GM23338 (cell line): ENCODE results near the gene HOXB4. TPM values are rescaled to one million over a fixed set of nuclear protein-coding genes. Genes with fewer than 3 reads are reported as not detected.

Experiments used
- ATAC-seq: fragments of 200-7000 bp; cut with Tn5 transposase; 3 replicates; pipeline ENCODE4 v1.9.1; 2020
- DNase-seq: peaks from one replicate; pipeline ENCODE4 v3.0.0-alpha.2; 2015; ENCODE audit warnings: low spot score
- H2AFZ ChIP-seq: fragments of 200-600 bp; sonication (generic); 2 replicates; pipeline ENCODE4 v1.8.0; 2016; ENCODE audit warnings: antibody characterized with exemption, mild to moderate bottlenecking, moderate library complexity
- H3F3A ChIP-seq: fragments of 200-600 bp; sonication (generic); replicated peaks from 2 replicates; pipeline ENCODE4 v1.8.0; 2017; ENCODE audit warnings: antibody characterized with exemption, mixed run types, low read depth
- H3K27ac ChIP-seq: fragments of 200-600 bp; sonication (generic); 2 replicates; pipeline ENCODE4 v1.6.1; 2016; ENCODE audit warnings: low read depth
- H3K27me3 ChIP-seq: fragments of 200-600 bp; sonication (generic); 2 replicates; pipeline ENCODE4 v1.8.0; 2016; ENCODE audit warnings: mild to moderate bottlenecking, mixed run types, moderate library complexity; ENCODE audit not compliant: insufficient read depth
- H3K36me3 ChIP-seq: fragments of 200-600 bp; sonication (generic); 2 replicates; pipeline ENCODE4 v1.8.0; 2016; ENCODE audit warnings: mild to moderate bottlenecking; ENCODE audit not compliant: insufficient read depth
- H3K4me1 ChIP-seq: fragments of 200-600 bp; sonication (generic); 2 replicates; pipeline ENCODE4 v1.8.0; 2016; ENCODE audit warnings: mild to moderate bottlenecking, moderate library complexity; ENCODE audit not compliant: insufficient read depth
- H3K4me2 ChIP-seq: fragments of 200-600 bp; sonication (generic); 2 replicates; pipeline ENCODE4 v1.7.1; 2017; ENCODE audit warnings: mixed run types
- H3K4me3 ChIP-seq: fragments of 200-600 bp; sonication (generic); 2 replicates; pipeline ENCODE4 v1.6.1; 2016; ENCODE audit warnings: mixed run types
- H3K79me2 ChIP-seq: fragments of 200-600 bp; sonication (generic); replicated peaks from 2 replicates; pipeline ENCODE4 v1.8.0; 2017; ENCODE audit warnings: mild to moderate bottlenecking; ENCODE audit not compliant: insufficient read depth
- H3K9me2 ChIP-seq: fragments of 200-600 bp; sonication (generic); 2 replicates; pipeline ENCODE4 v1.8.0; 2017; ENCODE audit not compliant: insufficient read depth
- H4K20me1 ChIP-seq: fragments of 200-600 bp; sonication (generic); replicated peaks from 2 replicates; pipeline ENCODE4 v1.8.0; 2017; ENCODE audit warnings: mild to moderate bottlenecking; ENCODE audit not compliant: insufficient read depth
- H3K27ac Mint-ChIP-seq: 2 replicates; pipeline ENCODE4 v1.8.0; 2020; ENCODE audit warnings: inconsistent platforms, mild to moderate bottlenecking, moderate library complexity, mixed read lengths
- H3K27me3 Mint-ChIP-seq: 3 replicates; pipeline ENCODE4 v1.8.0; 2022; ENCODE audit warnings: low read depth, mild to moderate bottlenecking, moderate library complexity, mixed read lengths, inconsistent platforms; ENCODE audit not compliant: insufficient read depth, poor library complexity
- H3K36me3 Mint-ChIP-seq: 3 replicates; pipeline ENCODE4 v1.8.0; 2021; ENCODE audit warnings: low read depth, mild to moderate bottlenecking, inconsistent platforms, moderate library complexity, mixed read lengths
- H3K4me1 Mint-ChIP-seq: 3 replicates; pipeline ENCODE4 v1.8.0; 2020; ENCODE audit warnings: mild to moderate bottlenecking, inconsistent platforms, mixed read lengths
- H3K4me3 Mint-ChIP-seq: 3 replicates; pipeline ENCODE4 v1.8.0; 2021; ENCODE audit warnings: moderate library complexity, mild to moderate bottlenecking, inconsistent platforms, mixed read lengths
- H3K9me3 Mint-ChIP-seq: 3 replicates; pipeline ENCODE4 v1.8.0; 2020; ENCODE audit warnings: moderate library complexity, mild to moderate bottlenecking, inconsistent platforms, mixed read lengths
- CREB1 ChIP-seq: fragments of 250-450 bp; sonication (Bioruptor Pico); IDR thresholded peaks from 2 replicates; pipeline ENCODE4 v1.5.0; 2020; ENCODE audit warnings: low read depth, mild to moderate bottlenecking, moderate library complexity
- EZH2 ChIP-seq: fragments of 200-600 bp; sonication (generic); IDR thresholded peaks from one replicate; pipeline ENCODE4 v1.8.0; 2017; ENCODE audit warnings: antibody characterized with exemption, mild to moderate bottlenecking, low read depth; ENCODE audit not compliant: unreplicated experiment
- EZH2phosphoT487 ChIP-seq: fragments of 200-600 bp; sonication (generic); IDR thresholded peaks from one replicate; pipeline ENCODE4 v1.8.1; 2018; ENCODE audit warnings: antibody characterized with exemption; ENCODE audit not compliant: unreplicated experiment
- NANOG ChIP-seq: IDR thresholded peaks from 2 replicates; pipeline ENCODE4 v1.6.1; 2016; ENCODE audit warnings: antibody characterized with exemption, borderline replicate concordance
- STAT1 ChIP-seq: IDR thresholded peaks from one replicate; pipeline ENCODE4 v1.6.1; 2016; ENCODE audit warnings: antibody characterized with exemption; ENCODE audit not compliant: unreplicated experiment
- polyA plus RNA-seq: library from polyadenylated mRNA; unstranded; fragments of >200 nt; fragmentation: Nextera tagmentation; extraction: Ambion mirVana; gene quantifications from 2 replicates; pipeline ENCODE4 v1.2.1, GENCODE V29; 2016
- total RNA-seq: library from RNA; depleted of rRNA; stranded (reverse); fragments of >200 nt; shearing (Covaris generic); gene quantifications from 2 replicates; pipeline ENCODE4 v1.2.3, GENCODE V29; 2014

Gene HOXB4
- total and polyA plus RNA-seq, 2 experiments from 2014 or later = not detected

DNA sequence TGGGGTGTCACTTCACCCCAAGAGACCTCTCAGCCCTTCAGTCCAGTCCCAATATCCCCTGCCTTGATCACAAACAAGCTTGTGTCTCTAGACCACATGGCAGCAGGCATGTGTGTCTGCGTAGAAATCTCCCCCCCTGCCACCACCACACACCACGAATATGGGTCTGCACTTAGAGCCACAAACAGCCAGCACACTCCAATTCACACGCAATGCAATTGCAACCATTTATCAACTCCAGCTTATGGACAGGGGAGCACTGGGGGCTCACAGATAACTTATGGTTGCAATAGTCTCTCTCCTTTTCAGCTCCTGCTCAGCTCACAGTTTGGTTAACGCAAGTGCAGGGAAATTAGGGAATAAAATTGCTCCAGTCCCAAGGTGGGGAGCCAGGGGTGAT is 45.4 kb upstream of the HOXB4 start:
- Histone ChIP-seq H3K4me1 (peaks cover 27% of the 10 kb centered on the region), H3K79me2 (no peaks in the 10 kb centered on the region), H4K20me1 (peaks cover 52% of the 10 kb centered on the region), H3K4me2 (no peak overlapping the region), H3K9me2 (no peaks in the 10 kb centered on the region), H3K36me3 (no peaks in the 10 kb centered on the region), H3K27me3 (peaks cover 100% of the 10 kb centered on the region), H2AFZ (no peak overlapping the region), H3K4me3 (no peak overlapping the region), H3K27ac (no peak overlapping the region), H3F3A (peaks cover 45% of the 10 kb centered on the region)
- H3K4me3 Mint-ChIP-seq = no peak overlapping the region
- H3K27ac Mint-ChIP-seq = no peak overlapping the region
- DNase-seq = no peak
- peaks cover 4% of the 10 kb centered on the region; the same call in 2 of the 3 replicates for H3K9me3 Mint-ChIP-seq
- no peak for ATAC-seq
- H3K4me1 Mint-ChIP-seq = peaks cover 21% of the 10 kb centered on the region
- no peak for TF ChIP-seq STAT1
- TF ChIP-seq EZH2 = peak; percentile 5
- H3K36me3 Mint-ChIP-seq = peaks cover 3% of the 10 kb centered on the region; the same call in 2 of the 3 replicates
- peaks cover 97% of the 10 kb centered on the region for H3K27me3 Mint-ChIP-seq

DNA sequence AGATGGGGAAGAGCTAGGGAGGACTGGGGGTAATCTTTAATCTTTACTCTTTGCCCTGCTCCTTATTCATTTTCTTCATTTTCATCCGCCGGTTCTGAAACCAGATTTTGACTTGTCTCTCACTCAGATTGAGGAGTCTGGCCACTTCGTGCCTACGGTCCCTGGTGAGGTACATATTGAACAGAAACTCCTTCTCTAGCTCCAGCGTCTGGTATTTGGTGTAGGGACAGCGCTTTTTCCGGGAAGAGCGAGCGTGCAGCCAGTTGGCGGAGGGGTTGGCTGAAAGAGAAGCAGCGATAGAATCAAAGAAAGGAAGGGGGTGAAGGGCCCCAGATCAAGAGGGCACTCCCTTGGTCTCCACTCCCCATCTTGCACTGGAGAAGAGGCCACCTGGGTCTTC is 44.7 kb upstream of the HOXB4 start:
- Mint-ChIP-seq H3K36me3 (peaks cover 3% of the 10 kb centered on the region; the same call in 2 of the 3 replicates), H3K9me3 (peaks cover 4% of the 10 kb centered on the region; the same call in 2 of the 3 replicates), H3K4me1 (peaks cover 26% of the 10 kb centered on the region), H3K27ac (no peak overlapping the region), H3K4me3 (no peak overlapping the region), H3K27me3 (peaks cover 97% of the 10 kb centered on the region)
- no peaks in the 10 kb centered on the region for H3K36me3 ChIP-seq
- no peak overlapping the region for H3K4me2 ChIP-seq
- ATAC-seq = no peak
- no peak for TF ChIP-seq CREB1
- TF ChIP-seq EZH2 = peak; percentile 95
- H3K4me3 ChIP-seq = no peak overlapping the region
- H3K4me1 ChIP-seq = peaks cover 32% of the 10 kb centered on the region
- no peak for DNase-seq
- no peaks in the 10 kb centered on the region for H3K79me2 ChIP-seq
- H4K20me1 ChIP-seq = peaks cover 50% of the 10 kb centered on the region
- H3K27me3 ChIP-seq = peaks cover 100% of the 10 kb centered on the region
- H3F3A ChIP-seq = peaks cover 44% of the 10 kb centered on the region
- H2AFZ ChIP-seq = no peak overlapping the region
- no peaks in the 10 kb centered on the region for H3K9me2 ChIP-seq
- no peak overlapping the region for H3K27ac ChIP-seq

DNA sequence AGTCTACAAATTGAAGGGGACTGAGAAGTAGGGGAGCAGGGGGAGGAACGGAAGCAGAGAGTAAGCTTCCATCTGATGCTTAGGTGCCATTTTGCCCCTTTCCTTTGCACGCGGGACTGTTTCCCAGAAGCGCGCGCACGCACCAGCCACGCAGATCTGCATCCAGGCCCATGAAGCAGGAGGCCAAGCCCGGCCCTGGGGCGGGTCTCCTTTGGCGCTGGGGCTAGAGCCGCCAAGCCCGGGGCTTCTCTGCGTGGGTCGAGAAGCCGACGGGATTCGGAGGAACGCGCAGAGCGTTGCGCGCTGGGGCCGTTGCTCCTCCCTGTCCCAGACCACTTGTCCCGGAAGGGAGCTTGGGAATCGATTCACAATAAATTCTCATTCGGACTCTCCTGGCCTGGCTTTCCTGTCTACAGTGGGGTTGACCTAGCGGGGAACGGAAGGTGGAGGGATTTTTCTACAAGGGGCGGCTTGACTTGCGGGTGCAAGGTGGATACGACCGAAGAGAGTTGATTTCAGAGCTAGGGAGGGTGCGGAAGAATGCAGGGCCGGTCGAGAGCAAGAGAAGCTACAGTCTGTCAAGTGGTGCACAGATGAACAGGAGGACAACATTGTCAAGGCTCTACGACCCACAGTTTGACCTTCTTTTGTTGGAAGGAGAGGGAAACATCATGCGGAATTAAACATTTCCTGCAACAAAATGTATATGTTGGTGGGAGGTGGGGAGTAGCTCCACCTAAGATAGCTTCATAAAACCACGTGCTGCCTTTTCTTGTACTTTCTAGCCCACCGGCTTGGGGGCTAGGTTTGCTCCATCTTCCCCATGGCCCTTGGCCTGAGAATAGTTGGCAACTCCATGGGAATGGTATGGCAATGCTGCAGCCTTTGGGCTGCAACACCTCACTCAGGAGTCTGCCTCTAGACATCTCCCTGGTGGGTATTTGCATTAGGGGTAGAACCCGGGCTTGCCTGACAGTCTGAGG is 43.6 kb upstream of the HOXB4 start:
- TF ChIP-seq EZH2 (peak; percentile 91), NANOG (no peak), EZH2phosphoT487 (peak; percentile 81)
- Histone ChIP-seq H3K27me3 (peaks cover 100% of the 10 kb centered on the region), H3K9me2 (no peaks in the 10 kb centered on the region), H3K4me3 (no peak overlapping the region), H3K4me2 (no peak overlapping the region), H3K27ac (no peak overlapping the region), H3K79me2 (no peaks in the 10 kb centered on the region), H3K4me1 (peaks cover 29% of the 10 kb centered on the region), H3F3A (peaks cover 42% of the 10 kb centered on the region), H3K36me3 (no peaks in the 10 kb centered on the region), H2AFZ (no peak overlapping the region), H4K20me1 (peaks cover 51% of the 10 kb centered on the region)
- no peak for ATAC-seq
- H3K4me3 Mint-ChIP-seq = peak overlapping the region; percentile 6; the same call in 1 of the 3 replicates
- peaks cover 21% of the 10 kb centered on the region for H3K4me1 Mint-ChIP-seq
- H3K27me3 Mint-ChIP-seq = peaks cover 97% of the 10 kb centered on the region
- DNase-seq = no peak
- H3K36me3 Mint-ChIP-seq = peaks cover 3% of the 10 kb centered on the region; the same call in 2 of the 3 replicates
- H3K9me3 Mint-ChIP-seq = peaks cover 8% of the 10 kb centered on the region; the same call in 2 of the 3 replicates
- H3K27ac Mint-ChIP-seq = no peak overlapping the region
